Ovary (tissue), 3 donors: ENCODE measurements around the gene SCML1.

Experiments
- EP300 ChIP-seq: sonication (generic); formaldehyde crosslinking; IDR thresholded peaks from one replicate; pipeline ENCODE4 v1.6.1; 2017; ENCODE audit warnings: antibody characterized with exemption
- POLR2A ChIP-seq: fragments of 450-650 bp; IDR thresholded peaks from one replicate; pipeline ENCODE4 v1.6.1; 2017; ENCODE audit warnings: antibody characterized with exemption, mild to moderate bottlenecking, moderate library complexity
- TF ChIP-seq, protein P1 (sequence below), 3 donors: fragments of 450-650 bp in 2 of 3; fragments of 200-600 bp in 1 of 3; IDR thresholded peaks; one replicate each; pipeline versions ENCODE4 v1.5.1 to v1.8.0; 2016 to 2022; ENCODE audit warnings: antibody characterized with exemption in 3 of 3, mild to moderate bottlenecking in 1 of 3
- donor health status: DM: no; HTN: no; CAD: no.

DNA sequence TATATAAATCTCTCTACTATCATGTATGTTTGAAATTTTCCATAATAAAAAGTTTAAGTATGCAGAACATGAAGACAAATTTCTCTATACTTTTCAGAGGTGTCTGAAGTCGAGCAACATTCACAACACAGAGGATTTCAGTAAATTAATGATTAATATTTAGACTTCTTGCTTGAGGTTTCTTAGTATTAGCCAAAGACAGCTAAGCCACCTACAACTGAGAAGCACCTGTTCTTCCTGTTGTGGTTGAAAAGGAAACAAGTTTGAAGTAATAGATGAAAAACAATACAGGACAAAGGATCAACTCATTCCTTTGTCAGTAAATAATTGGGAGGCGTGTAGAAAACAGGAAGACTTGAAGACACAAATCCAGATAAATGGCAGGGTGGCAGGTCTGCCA, 21.1 kb downstream of the SCML1 start:
- TF ChIP-seq, protein P1, sequence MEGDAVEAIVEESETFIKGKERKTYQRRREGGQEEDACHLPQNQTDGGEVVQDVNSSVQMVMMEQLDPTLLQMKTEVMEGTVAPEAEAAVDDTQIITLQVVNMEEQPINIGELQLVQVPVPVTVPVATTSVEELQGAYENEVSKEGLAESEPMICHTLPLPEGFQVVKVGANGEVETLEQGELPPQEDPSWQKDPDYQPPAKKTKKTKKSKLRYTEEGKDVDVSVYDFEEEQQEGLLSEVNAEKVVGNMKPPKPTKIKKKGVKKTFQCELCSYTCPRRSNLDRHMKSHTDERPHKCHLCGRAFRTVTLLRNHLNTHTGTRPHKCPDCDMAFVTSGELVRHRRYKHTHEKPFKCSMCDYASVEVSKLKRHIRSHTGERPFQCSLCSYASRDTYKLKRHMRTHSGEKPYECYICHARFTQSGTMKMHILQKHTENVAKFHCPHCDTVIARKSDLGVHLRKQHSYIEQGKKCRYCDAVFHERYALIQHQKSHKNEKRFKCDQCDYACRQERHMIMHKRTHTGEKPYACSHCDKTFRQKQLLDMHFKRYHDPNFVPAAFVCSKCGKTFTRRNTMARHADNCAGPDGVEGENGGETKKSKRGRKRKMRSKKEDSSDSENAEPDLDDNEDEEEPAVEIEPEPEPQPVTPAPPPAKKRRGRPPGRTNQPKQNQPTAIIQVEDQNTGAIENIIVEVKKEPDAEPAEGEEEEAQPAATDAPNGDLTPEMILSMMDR (IDR thresholded peaks at IDR 0.05): no peak
- TF ChIP-seq EP300 (no peak), POLR2A (no peak)
